GM21447 (cell line): ENCODE data around the gene C2CD3.
"Not testable (repeated sequence)": the region's sequence is repeated elsewhere in the genome, so short reads cannot be mapped to it uniquely, and the experiment has no call there.

Source experiments
- ATAC-seq: cut with Tn5 transposase; IDR thresholded peaks from one replicate; pipeline ENCODE4 v1.9.1; 2021; ENCODE audit not compliant: unreplicated experiment

The C2CD3 gene

GRCh38 chr11:74123008-74123448 lies 47.8 kb downstream of the C2CD3 start:
- ATAC-seq, result no peak

DNA sequence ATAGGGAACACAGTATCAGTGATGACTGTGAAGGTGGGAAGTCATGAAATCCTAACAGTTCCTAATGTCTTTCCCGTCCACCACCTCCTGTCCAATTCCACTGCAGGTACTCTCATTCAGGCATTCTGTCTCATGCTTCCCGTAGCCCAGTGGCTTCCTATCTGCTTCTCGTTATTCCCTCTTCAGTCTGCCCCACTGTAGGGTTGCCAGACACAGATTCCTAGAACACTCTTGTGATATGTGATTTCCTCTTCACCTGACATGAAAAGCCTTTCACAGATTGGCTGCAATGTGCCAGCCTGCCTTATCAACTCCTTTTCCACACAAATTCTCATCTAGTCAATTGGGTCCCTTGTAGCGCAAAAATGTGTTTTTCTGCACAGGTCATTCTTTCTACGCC lies 49.0 kb downstream of the C2CD3 start:
- no peak for ATAC-seq

- ATAC-seq, result not testable (repeated sequence)
These were observed 50.4 kb downstream of the C2CD3 start for GRCh38 chr11:74120260-74121035.

DNA sequence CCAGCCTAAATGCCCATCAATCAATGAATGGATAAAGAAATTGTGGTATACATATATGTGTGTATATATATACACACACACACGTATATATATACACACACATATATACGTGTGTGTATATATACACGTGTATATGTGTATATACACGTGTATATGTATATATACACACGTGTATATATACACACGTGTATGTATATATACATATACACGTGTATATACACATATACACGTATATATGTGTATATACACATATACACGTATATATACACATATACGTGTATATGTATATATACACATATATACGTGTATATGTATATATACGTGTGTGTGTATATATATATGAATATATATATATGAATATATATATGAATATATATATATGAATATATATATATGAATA lies 54.1 kb downstream of the C2CD3 start:
- no peak for ATAC-seq

- no peak for ATAC-seq
These were observed 57.9 kb downstream of the C2CD3 start for GRCh38 chr11:74112877-74113276.

DNA sequence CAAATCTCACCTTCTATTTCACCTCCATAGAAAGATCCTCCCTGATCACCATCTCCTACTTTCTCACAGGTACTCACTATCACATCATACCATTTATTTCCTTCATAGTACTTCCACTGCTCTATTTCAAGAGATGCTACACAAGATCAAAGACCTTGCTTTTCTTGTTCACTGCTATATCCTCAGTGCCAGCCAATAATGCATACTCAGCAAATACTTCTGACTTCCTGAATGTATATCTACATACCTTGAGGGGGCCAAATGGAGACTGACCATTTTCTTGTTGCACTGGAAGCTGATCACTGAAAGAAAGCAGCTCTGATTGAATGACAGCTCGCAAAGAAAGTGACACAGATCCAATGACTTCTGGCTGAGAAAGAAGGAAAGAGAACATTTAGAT lies 64.7 kb downstream of the C2CD3 start:
- no peak for ATAC-seq

DNA sequence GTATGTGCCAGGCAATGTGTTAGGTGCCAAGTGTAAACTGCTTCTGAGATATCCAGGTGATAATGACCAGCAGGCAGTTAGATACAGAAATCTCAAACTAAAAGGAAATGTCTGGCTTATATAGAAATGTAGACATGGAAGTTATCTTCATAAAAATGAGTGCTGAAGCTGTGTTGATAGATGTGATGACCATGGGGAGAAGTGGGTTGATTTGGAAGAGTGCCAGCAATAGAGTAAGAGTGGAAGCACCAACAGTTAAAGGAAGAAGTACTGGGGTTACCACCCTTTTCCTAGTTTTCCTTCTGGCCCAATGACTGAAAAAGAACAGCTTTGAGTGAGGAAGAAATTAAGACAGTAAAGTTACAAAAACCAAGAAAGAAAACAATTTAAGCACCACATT lies 68.5 kb downstream of the C2CD3 start:
- ATAC-seq, result no peak

DNA sequence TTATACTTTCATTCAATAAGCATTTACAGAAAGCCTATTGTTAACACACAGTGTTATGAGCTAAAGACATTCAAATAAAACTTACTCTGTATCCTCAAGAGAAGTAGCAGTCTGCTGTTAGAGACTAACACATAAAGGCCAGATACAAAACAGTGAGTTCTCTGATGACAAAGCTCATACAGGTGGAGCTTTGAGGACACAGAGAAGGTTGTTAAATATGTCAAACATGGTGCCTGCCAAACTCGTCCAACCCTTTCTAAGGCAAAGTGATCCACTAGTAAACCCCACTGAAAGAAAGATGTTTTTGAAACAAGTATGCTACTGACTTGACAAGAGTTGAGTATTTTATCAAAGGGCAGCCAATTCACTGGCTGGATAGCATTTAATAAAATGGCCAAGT lies 70.1 kb downstream of the C2CD3 start:
- ATAC-seq, result no peak

GRCh38 chr11:74100231-74100630 lies 70.6 kb downstream of the C2CD3 start:
- ATAC-seq, result no peak

- no peak for ATAC-seq
These were observed 73.0 kb downstream of the C2CD3 start for GRCh38 chr11:74097686-74098237.

GRCh38 chr11:74094393-74094792 lies 76.4 kb downstream of the C2CD3 start:
- no peak for ATAC-seq

DNA sequence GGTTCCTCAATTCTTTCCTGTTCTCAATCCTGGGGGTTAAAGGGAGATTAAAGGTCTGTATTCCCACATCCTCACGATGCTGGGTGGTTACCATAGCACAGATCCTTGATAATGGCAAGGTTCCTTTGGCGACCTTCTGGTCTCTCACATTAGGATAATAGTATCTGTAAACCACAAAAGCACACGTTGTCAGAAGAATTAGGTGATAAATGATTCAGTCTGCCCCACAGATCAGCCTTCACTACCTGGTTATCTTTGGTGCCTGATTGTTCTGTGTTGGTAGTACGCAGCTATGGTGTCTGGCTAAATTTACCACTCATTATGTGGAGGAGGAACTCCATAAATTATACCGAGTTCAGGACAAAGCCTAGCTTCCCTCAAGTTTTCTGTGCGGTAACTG lies 78.4 kb downstream of the C2CD3 start:
- ATAC-seq, result no peak

DNA sequence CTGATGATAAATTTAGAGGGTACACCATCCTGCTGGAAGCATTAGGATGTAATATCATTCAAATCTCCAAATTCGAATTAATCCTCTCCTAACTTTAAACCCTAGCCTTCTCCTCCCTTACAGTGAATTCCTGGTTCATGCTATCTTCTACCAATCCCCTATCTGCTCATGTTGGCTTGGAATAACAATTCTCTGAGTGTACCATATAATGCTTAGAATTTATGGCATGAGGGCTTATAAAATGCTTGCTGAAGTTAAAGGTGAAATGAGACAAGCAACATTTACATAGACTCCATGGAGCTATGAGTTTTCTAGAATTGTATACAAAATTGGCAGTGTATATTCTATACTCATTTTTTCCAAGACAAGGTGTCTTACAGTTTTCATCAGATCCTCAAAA lies 79.3 kb downstream of the C2CD3 start:
- no peak for ATAC-seq

- no peak for ATAC-seq
These were observed 80.1 kb downstream of the C2CD3 start for GRCh38 chr11:74090701-74091100.

DNA sequence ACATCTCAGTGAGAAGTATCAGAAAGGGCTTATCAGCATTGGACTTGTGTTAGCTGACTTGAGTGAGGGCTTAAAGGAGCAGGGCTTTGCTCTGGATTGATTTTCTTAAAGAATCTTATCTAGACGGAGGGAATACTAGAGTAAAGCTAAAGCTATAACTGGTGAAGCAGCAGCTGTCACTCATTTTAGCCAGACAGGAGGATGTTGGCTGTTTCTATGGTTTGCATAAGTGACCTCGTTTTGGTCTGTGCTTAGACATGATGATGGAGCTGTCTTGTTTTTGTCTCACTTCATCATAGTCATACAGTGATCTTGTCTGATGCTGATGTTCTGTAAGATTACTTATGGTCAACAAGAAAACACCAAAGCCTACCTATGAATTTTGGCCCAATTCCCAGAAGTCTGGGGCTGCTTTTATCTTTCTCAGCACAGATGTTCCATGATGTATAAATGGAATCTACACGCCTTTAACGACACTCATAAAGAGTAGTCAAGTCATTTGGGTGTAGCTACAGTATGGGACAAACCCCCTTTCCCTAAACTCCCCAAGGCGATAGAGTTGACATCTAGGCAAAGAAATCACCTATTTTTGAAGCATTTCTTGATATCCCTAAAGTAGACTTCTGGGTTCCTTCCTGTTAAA lies 84.4 kb downstream of the C2CD3 start:
- no peak for ATAC-seq

GRCh38 chr11:74085542-74085892 lies 85.3 kb downstream of the C2CD3 start:
- no peak for ATAC-seq

DNA sequence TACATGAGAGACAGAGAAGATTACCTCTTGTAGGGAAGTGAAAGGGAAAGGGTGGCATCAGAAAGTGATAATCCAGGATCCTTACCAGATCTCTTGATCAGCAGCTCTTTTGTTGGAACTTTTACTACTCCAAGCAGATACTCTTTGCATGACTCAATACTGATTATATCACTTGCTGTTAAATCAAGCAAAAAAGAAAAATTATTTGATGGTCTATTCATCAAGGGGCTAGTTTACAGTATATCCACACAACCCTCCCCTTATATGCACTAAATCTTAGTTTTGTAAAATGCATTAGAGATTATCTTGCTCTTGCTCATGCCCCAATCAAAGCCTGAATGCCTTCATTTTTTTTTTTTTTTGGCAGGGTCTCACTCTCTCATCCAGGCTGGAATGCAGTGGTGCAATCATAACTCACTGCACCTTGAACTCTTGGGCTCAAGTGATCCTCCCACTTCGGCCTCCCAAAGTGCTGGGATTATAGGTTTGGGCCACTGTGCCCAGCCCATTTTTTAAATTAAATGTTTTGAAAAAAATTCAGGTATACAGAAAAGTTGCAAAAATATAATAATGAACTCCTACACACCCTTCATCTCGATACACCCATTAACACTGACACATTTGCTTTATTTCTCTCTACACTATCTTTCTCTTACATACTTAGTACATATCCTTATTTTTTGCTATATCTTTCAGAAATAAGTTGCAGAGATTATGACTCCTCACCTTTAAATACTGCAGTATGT lies 85.8 kb downstream of the C2CD3 start:
- ATAC-seq, result no peak

GRCh38 chr11:74083927-74084326 lies 86.9 kb downstream of the C2CD3 start:
- ATAC-seq, result not testable (repeated sequence)

DNA sequence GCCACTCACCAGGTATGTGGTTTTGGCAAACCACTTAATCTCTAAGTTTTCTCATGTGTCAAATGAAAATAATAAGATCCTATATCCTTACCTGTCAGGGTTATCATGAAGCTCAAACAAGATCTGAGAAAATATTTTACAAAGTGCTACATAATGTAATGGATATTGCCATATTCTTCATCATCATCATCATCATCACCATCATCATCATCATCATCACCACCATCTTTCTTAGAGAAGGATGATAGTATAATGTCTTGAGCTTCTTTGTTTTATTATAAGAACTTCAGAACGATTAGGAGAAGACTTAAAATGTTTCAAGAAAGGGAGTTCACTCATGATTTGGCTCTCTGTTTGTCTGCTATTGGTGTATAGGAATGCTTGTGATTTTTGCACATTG lies 89.4 kb downstream of the C2CD3 start:
- no peak for ATAC-seq

DNA sequence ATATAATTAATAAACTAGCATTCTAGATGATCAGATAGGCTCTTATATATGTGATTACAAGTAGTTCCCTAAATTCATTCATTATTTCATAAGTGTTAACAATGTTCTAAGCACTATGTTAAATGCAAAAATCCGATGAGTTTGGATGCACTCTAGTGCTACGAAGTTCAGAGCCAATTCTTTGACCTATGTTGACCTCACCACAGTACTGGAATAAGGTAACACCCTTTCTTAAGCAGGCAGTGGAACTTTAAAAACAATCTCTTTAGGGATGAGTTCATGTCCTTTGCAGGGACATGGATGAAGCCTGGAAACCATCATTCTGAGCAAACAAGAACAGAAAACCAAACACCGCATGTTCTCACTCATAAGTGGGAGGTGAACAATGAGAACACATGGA lies 93.6 kb downstream of the C2CD3 start:
- ATAC-seq, result no peak

- ATAC-seq, result no peak
These were observed 98.1 kb downstream of the C2CD3 start for GRCh38 chr11:74072721-74073120.

DNA sequence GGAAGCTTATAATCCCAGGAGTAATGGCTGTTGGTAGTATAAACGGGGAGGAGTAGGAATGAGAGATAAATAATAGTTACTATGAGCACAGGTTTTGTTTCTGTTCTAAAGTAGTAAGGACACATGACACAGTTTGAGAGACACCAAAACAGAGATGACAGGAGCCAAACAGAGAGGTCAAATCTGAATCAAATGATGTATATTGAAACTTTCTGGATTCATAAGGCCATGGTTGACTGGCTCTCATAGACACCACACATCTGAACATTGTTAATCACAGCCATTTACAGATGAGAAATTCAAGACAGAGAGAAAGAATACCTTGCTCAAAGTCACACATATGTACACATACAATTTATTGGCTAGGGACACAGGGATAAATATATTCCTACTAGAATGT lies 98.5 kb downstream of the C2CD3 start:
- ATAC-seq, result no peak
